Measurements from ENCODE around the gene GRK3.
"Not testable (repeated sequence)": the region's sequence is repeated elsewhere in the genome, so short reads cannot be mapped to it uniquely, and the experiment has no call there.

GRK3 gene

DNA sequence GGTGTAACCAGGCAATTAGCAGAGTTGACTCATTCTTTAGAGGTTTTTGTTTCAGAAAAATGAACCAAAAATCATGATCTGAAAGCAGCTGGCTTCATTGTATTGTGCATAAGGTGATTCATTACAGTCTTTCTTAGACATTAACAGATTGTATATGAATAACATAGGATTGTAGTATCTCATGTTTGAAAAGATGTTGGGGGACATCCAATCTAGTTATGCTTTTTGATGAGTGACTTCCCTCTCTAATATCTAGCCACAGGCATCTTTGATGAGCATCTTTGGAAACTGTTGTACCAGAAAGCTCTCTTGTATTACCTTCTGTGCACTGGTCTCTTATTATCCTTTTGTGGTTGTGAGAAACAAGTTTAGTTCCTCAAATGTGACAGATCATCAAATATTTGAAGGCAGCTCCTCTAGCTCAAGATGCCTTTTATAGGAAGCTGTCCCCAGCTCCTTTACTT, 8.3 kb downstream of the GRK3 start:
- no peak for DNase-seq (ENCODE audit: low spot score)

GRCh38 chr22:25573841-25574240, 9.4 kb downstream of the GRK3 start:
- no peak for DNase-seq (ENCODE audit: low spot score)

DNA sequence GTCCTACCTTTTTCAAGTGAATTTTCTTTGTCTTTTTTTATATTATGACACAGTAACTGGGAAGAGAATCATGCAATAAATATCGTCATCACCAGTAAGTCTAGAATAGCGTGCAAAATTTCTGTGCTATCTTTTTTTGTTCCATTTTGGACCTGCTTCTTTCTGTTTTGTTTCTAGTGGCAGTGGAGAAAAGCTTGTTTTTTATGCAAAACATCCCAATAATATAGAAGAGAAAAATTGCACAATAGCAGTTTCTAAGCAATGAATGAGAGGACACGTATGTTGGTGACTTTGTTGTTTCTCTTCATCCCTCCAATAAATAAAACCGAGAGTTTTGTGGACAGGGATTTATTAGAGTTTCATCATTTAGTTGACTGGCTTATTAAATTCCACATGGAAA, 10.3 kb downstream of the GRK3 start:
- DNase-seq (ENCODE audit: low spot score), result no peak

DNA sequence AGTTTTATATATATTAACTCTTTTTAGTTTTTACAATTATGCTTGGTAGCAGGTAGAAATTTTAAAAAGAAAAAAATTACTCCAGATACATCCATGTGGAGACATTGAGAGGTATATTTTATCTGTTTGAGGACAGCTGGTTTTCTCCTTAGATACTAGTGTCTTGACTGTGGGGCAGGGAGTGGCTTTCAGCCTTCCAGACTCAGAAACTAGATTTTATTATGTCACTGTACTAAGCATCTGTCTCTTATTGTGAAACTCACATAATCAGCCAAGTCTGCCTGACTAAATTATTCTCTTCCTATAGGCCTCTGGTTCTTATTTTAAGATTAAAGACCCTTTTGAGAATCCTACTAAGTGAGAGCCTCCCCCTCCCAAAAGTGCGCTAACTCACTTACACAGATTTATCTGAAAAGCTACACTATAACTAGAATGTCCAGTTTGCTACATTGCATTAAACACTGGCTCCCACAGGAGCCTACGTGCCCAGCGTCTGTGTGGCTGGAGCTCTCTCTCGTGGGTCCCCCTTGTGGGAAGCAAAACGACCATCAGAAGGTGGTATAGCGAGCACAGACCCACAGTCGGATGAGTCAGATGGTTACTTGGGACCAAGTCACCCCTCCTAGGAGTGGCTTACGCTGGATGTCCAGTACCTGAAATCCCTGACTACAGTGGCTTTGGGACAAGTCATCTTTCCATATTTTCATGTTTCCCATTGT, 11.4 kb downstream of the GRK3 start:
- not testable (repeated sequence) for DNase-seq (ENCODE audit: low spot score)

DNA sequence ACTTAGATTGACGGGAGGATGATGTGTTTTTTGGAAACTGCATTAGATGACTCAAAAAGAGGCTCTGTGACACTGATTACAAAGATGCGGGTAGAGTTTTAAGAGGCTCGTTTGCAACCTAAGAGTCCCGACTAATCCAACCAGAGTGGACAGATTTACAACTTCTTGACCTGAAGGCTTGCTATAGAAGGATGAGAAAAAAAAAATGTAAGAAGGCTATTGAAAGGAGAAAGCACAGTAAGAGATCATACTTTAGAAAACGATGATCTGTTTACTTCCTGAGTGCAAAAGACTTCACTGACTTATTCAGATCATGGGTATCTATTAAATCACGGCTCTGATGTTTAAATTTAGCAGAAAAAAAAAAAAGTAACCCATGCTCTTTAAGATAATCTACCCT, 17.0 kb downstream of the GRK3 start:
- DNase-seq (ENCODE audit: low spot score), result not testable (repeated sequence)

DNA sequence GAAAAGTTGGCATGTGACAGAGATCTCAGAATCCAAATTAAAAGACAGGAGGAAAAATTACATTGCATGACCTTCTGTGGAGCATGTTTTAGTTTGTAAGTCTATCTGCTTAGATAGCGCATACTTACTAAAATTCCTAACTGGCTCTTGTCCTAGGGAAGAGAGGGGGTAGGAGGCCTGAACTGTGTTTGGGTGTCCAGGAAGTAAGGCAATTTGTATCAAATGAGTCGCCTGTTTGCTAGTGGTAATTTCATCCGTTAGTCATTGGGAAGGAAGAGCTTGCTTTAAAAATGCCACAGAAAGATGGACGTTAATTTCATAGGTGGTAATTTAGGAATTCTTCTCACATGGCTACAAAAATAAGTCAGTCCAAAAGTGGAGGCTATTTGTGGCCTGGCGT, 18.5 kb downstream of the GRK3 start:
- no peak for DNase-seq (ENCODE audit: low spot score)

GRCh38 chr22:25584993-25585392, 20.5 kb downstream of the GRK3 start:
- not testable (repeated sequence) for DNase-seq (ENCODE audit: low spot score)

DNA sequence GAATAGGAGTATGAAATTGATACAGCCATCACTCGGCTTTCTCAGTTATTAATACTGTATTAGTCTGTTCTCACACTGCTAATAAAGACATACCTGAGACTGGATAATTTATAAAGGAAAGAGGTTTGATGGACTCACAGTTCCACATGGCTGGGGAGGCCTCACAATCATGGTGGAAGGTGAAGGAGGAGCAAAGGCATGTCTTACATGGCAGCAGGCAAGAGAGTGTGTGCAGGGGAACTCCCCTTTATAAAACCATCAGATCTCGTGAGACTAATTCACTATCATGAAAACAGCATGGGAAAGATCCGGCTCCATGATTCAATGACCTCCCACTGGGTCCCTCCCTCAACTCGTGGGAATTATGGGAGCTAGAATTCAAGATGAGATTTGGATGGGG, 25.2 kb downstream of the GRK3 start:
- DNase-seq (ENCODE audit: low spot score), result not testable (repeated sequence)

GRCh38 chr22:25593323-25593722, 28.8 kb downstream of the GRK3 start:
- not testable (repeated sequence) for DNase-seq (ENCODE audit: low spot score)

GRCh38 chr22:25598609-25599008, 34.1 kb downstream of the GRK3 start:
- no peak for DNase-seq (ENCODE audit: low spot score)

- DNase-seq (ENCODE audit: low spot score), result no peak
Observed at GRCh38 chr22:25602445-25602844, 38.0 kb downstream of the GRK3 start.

DNA sequence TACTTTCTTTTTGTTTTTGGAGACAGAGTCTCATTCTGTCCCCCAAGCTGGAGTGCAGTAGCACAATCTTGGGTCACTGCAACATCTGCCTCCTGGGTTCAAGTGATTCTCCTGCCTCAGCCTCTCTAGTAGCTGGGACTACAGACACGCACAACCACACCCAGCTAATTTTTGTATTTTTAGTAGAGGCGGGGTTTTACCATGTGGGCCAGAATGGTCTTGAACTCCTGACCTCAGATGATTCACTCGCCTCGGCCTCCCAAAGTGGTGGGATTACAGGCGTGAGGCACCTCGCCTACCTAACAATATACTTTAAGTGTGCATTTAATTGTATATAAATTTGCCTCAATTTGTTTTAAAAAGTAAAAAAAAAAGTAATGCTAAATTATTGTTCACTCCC, 38.4 kb downstream of the GRK3 start:
- no peak for DNase-seq (ENCODE audit: low spot score)

- DNase-seq (ENCODE audit: low spot score), result not testable (repeated sequence)
Observed at GRCh38 chr22:25605146-25605545, 40.7 kb downstream of the GRK3 start.

GRCh38 chr22:25605565-25605964, 41.1 kb downstream of the GRK3 start:
- DNase-seq (ENCODE audit: low spot score), result not testable (repeated sequence)

GRCh38 chr22:25611284-25611683, 46.8 kb downstream of the GRK3 start:
- DNase-seq (ENCODE audit: low spot score), result not testable (repeated sequence)

DNA sequence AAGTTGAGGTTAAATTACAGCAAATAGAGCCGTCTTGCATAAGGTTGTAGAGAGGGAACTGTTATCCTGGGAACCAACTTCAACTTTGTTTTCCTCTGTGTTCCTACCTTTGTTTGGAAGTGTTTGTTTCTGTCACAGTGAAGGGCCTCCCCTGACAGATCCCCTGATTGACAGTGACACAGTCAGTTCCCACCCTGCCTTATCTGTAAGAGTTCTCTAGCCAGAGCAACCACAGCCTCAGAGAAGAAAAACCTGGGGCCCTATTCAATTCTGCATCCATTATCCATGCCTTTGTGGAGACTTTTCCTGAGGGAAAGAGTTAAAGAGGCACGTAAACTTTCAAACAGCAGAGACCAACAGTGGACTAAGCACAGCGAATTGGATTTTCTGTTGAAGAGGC, 48.7 kb downstream of the GRK3 start:
- DNase-seq (ENCODE audit: low spot score), result not testable (repeated sequence)

- DNase-seq (ENCODE audit: low spot score), result not testable (repeated sequence)
Observed at GRCh38 chr22:25613558-25613957, 49.1 kb downstream of the GRK3 start.

DNA sequence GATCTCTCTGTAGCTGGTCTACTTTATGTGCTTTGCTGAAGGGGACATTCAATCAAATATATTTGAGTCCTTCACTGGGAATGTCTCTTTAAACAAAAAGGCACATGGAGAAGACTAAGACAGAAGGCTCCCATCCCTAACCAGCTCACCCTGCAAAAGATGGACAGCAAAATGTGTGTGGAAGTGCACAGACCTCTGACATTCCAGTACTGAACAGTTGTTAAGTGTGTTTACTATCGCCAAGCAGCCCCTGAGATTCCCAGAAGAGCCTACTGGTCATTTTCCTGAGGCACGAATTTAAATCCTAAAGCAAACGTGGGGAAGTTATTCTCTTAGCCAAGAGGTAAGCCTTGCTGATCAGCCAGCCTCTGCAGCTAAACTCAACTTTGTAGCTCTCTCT, 50.3 kb downstream of the GRK3 start:
- DNase-seq (ENCODE audit: low spot score), result not testable (repeated sequence)

DNA sequence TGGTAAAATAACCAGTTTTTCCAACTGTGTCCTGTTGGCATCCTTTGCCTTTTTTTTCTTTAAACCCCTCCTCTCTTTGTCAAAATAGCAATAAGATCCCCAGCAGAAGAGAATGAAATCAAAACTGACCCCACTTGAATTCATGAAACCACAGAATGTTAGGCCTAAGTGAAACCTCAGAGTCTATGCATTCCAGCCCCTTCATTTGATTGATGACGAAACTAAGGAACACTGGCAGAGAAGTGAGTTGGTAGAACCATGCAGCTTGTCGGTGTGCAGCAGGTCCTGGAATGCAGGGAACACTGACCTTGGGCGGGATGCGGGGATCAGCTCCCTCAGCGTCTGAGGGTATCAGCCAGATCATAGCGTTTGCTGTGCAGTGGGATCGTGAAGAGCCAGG, 57.5 kb downstream of the GRK3 start:
- no peak for DNase-seq (ENCODE audit: low spot score)

DNA sequence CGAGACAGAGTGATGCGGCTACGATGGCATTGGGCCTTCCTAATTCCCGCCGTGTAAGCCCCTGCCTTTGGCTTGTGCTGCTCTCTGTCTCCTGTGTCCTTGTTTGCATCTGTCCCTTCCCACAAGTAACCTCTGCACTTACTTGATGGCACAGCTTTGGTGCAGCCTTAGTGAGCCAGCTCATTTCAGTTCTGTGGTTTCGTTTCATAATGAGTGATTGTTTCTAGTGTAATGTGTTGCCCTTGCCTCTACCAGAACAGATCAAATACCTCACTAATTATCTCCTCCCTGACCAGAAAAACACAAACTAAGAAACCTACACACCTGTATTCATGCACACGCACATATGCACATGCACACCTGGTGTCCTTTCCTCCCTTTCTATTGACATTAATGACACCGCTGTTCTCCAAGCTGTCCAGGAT, 58.8 kb downstream of the GRK3 start:
- DNase-seq (ENCODE audit: low spot score), result no peak

DNA sequence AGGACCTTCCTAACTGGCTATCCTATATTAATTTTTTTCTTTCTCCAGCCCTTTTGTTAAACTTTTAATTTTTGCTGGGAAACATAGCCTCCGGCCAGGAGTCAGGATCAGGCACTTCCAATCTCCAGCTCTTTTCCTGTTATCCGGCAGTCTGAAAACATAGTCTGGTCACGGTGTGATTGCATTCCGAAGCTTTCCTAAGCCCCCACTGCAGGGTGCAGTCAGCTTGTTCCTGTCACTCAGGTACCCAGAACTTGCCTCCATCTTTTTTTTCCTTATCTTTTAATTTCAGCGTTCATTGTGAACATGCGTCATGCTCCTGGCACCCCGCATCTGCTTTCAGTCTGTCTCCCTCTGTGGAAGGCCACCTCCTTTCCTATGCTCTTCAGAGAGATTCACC, 59.4 kb downstream of the GRK3 start:
- no peak for DNase-seq (ENCODE audit: low spot score)

GRCh38 chr22:25624476-25624875, 60.0 kb downstream of the GRK3 start:
- DNase-seq (ENCODE audit: low spot score), result no peak

DNA sequence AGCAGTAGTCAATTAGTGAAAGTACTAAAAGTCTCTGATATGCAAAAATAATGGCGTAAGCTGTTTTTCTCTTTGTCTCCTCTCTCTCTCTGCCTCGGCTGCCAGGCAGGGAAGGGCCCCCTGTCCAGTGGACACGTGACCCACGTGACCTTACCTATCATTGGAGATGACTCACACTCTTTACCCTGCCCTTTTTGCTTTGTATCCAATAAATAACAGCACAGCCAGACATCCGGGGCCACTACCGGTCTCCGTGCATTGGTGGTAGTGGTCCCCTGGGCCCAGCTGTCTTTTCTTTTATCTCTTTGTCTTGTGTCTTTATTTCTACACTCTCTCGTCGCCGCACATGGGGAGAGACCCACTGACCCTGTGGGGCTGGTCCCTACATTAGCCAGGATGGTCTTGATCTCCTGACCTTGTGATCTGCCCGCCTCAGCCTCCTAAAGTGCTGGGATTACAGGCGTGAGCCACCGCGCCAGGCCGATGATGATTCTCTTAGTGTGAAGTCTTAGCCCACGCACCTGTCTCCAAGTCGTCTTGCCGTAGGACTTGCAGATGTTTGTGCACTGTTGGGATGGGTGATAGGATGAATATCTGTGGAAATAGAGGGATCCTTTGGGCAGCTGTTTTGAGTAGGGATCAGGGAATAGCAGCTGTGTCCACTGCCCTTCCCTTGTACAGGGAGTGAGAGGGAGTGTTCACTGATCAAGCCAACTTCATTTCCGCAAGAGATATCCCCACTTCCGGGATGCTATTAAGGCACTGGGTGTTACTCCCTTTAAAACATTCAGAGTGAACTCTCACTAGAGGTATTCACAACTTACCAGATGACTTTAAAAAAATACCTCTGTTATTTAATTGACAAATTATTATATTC, 61.5 kb downstream of the GRK3 start:
- DNase-seq (ENCODE audit: low spot score), result not testable (repeated sequence)

Data from CD4-positive, alpha-beta T cell treated with Interleukin-15 for 4 hours (primary cell).